Activated T-helper 17 cell treated with anti-CD3 and anti-CD28 coated beads, Interleukin-2, amount 50 U/mL, for 72 hours (primary cell): ENCODE data around the gene MARK4. TPM values are rescaled to one million over a fixed set of nuclear protein-coding genes. Genes with fewer than 3 reads are reported as not detected.
A peak's percentile ranks its signal among the peaks of the same experiment; 100 is the strongest.
"Not testable (repeated sequence)": the region's sequence is repeated elsewhere in the genome, so short reads cannot be mapped to it uniquely, and the experiment has no call there.

Experiments used
- ATAC-seq: fragments of 150-1000 bp; cut with Tn5 transposase; replicated peaks from 2 replicates; pipeline ENCODE4 v1.10.0; 2021; ENCODE audit warnings: mild to moderate bottlenecking, moderate library complexity
- H3K27ac Mint-ChIP-seq: one replicate; pipeline ENCODE4 v1.8.0; 2022; ENCODE audit warnings: mixed read lengths
- H3K27me3 Mint-ChIP-seq: one replicate; pipeline ENCODE4 v1.8.0; 2022; ENCODE audit warnings: mixed read lengths
- H3K36me3 Mint-ChIP-seq: one replicate; pipeline ENCODE4 v1.8.0; 2022; ENCODE audit warnings: low read depth, mild to moderate bottlenecking, mixed read lengths
- H3K4me1 Mint-ChIP-seq: one replicate; pipeline ENCODE4 v1.8.0; 2022; ENCODE audit warnings: mixed read lengths
- H3K4me3 Mint-ChIP-seq: one replicate; pipeline ENCODE4 v1.8.0; 2022; ENCODE audit warnings: mild to moderate bottlenecking, mixed read lengths
- H3K9me3 Mint-ChIP-seq: one replicate; pipeline ENCODE4 v1.8.0; 2022; ENCODE audit warnings: mixed read lengths
- total RNA-seq, 2 donors: library from RNA; stranded (reverse); gene quantifications; one replicate each; pipeline ENCODE4 v1.2.3, GENCODE V29; 2022

The MARK4 gene
- total RNA-seq, 2 donors from 2014 or later, result 21.8 to 26.6 TPM

DNA sequence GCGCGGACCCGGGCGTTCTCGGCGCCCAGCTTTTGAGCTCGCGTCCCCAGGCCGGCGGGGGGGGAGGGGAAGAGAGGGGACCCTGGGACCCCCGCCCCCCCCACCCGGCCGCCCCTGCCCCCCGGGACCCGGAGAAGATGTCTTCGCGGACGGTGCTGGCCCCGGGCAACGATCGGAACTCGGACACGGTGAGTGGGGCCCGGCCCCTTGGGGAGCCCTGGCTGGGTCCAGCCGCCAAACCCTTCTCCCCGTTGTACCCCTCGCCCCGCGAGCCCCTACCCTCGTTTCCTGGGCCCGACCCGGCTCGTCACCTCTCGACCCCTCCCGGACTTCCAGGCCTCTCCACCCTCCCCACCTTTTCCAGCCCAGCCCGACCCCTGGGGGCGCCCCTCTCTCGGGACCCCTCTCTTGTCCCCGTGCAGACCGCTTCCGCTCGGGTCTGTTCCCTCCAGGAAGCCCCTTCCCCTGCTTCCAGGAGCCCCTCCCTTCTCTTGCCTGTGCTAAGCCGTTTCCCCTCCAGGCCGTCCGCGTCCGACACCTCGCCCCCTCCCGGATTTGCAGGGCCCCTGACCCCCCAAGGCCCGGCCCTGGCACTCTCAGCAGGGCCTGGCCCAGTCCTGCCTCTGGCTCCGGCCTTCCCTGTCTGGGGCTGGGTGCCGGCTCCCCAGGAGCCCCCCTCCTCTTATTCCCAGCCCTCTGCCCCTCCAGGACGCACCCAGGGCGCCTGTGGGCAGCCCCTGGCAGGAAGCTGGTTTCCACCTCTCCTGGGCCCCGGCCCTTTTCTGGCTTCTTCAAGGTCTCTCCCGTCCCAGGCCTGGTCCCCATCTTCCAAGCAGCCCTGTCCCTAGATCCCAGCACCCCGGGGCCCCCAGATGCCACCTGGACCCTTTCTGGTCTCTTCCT is 632 bp downstream of the MARK4 start:
- no peaks in the 10 kb centered on the region for H3K9me3 Mint-ChIP-seq

DNA sequence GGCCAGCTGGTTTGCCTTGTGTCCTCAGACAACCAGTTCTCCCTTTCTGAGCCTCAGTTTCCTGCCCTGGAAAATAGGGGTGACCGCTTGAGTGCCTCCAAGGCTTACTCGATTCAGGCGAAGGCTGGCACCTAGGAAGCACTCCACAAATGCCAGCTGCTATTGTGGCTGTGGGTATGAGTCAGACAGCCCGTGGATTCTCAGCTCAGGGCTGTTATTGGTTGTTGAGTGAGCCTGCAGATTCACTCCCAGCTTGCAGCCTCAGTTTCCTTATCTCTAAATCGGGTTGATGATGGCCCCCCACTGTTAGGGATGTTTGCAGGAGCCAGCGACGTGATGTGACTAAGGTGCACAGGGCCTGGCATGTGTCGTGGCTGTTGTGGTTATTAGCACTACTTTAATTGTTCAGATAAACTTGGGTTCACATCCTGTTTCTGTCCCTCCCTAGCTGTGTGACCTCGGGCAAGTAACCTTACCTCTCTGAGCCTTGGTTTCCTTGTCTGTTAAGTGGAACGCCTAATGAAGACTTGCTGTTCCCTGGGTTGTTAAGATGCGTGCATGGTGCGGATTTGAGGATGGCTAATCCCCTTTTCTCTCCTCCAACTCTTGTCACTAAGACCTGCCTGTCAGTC is 2.4 kb downstream of the MARK4 start:
- H3K36me3 Mint-ChIP-seq, result no peaks in the 10 kb centered on the region
- peaks cover 18% of the 10 kb centered on the region for H3K4me1 Mint-ChIP-seq
- H3K27me3 Mint-ChIP-seq, result no peaks in the 10 kb centered on the region
- peak overlapping the region; percentile 85 for H3K27ac Mint-ChIP-seq
- H3K4me3 Mint-ChIP-seq, result peak overlapping the region; percentile 78
- no peak for ATAC-seq
- no peaks in the 10 kb centered on the region for H3K9me3 Mint-ChIP-seq

More for the DNA sequence above, 632 bp downstream of the MARK4 start:
- no peaks in the 10 kb centered on the region for H3K27me3 Mint-ChIP-seq
- peaks cover 18% of the 10 kb centered on the region for H3K4me1 Mint-ChIP-seq
- H3K36me3 Mint-ChIP-seq, result no peaks in the 10 kb centered on the region
- H3K4me3 Mint-ChIP-seq, result peak overlapping the region; percentile 78
- peak overlapping the region; percentile 85 for H3K27ac Mint-ChIP-seq
- peak; percentile 42 for ATAC-seq

DNA sequence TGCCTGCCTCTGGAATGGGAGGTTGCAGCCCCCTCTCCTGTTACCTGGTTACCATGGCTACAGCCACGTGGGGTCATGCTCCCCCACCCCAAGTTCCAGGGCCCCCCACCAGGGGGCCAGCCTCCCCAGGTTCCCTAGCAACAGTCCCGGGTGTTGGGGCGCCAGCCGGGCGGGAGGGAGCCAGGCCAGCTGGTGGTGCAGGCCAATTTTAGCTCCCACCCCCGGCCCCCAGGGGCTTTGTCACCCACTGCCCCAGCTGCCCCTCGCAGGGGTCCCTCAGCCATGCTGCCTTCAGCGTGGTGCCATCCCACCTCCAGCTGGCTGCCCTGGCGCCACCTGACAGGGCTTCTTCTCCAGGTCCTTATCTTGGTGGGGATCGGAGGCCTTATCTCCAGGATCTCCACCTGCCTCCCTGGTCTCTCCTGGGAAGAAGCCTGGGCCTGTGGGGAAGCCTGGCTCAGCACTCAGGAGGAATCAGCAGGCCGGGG is 3.0 kb downstream of the MARK4 start:
- peak overlapping the region; percentile 78 for H3K4me3 Mint-ChIP-seq
- no peak for ATAC-seq
- H3K4me1 Mint-ChIP-seq, result peaks cover 18% of the 10 kb centered on the region
- H3K36me3 Mint-ChIP-seq, result no peaks in the 10 kb centered on the region
- H3K27me3 Mint-ChIP-seq, result no peaks in the 10 kb centered on the region
- no peaks in the 10 kb centered on the region for H3K9me3 Mint-ChIP-seq
- peak overlapping the region; percentile 85 for H3K27ac Mint-ChIP-seq

DNA sequence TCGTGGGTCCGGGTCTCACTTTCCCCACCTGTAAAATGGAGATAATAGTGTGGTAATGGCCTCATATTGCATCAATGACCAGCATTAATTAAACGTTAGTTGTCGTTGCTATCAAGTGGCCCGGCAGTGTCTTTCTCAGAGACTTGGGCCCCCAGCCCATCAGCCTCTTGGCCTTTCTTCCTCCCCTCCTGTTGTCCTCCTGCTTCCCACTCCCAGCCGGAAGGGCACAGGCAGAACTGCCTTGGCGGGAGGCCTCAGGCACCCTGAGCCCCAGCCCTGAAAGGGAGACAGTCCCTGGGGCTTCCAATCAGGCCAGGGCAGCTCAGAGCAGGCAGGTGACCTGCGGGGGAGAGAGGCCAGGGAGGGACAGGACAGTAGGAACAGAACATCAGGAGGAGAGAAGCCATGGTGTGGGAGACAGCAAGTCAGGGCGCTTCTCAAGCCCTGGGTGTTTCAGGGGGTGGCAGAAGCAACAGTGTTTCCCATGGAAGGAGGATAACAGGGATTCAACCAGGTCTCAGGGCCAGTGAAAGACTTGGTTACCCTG is 4.6 kb downstream of the MARK4 start:
- Mint-ChIP-seq H3K4me3 (no peak overlapping the region), H3K27me3 (no peaks in the 10 kb centered on the region), H3K27ac (no peak overlapping the region), H3K36me3 (no peaks in the 10 kb centered on the region), H3K9me3 (no peaks in the 10 kb centered on the region), H3K4me1 (peaks cover 16% of the 10 kb centered on the region)
- ATAC-seq, result no peak

DNA sequence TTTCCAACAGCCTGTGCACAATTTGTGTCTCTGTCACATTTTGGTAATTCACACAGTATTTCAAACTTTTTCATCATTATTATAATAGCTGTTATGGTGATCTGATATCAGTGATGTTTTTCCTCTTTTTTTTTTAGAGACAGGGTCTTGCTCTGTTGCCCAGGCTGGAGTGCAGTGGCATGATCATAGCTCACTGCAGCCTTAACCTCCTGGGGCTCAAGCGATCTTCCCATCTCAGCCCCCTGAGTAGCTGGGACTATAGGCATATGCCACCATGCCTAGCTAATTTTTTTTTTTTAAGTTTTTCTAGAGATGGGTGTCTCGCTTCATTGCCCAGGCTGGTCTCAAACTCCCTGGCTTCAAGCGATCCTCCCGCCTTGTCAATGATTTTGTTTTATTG is 5.8 kb downstream of the MARK4 start:
- Mint-ChIP-seq H3K27ac (no peak overlapping the region), H3K4me1 (peaks cover 12% of the 10 kb centered on the region), H3K36me3 (no peaks in the 10 kb centered on the region), H3K4me3 (no peak overlapping the region), H3K27me3 (no peaks in the 10 kb centered on the region), H3K9me3 (no peaks in the 10 kb centered on the region)
- ATAC-seq, result no peak

DNA sequence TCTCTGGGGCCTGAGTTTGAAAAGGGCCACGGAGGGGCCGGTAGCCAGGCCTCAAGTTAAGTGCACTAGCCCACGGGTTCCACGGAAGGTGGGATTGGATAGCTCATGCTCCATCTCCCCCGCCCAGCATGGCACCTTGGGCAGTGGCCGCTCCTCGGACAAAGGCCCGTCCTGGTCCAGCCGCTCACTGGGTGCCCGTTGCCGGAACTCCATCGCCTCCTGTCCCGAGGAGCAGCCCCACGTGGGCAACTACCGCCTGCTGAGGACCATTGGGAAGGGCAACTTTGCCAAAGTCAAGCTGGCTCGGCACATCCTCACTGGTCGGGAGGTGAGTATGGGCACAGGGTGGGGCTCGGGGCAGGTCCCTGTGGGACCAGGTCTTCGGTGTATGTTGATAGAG is 7.8 kb downstream of the MARK4 start:
- no peak for ATAC-seq
- H3K27me3 Mint-ChIP-seq, result no peaks in the 10 kb centered on the region
- no peaks in the 10 kb centered on the region for H3K9me3 Mint-ChIP-seq
- H3K4me1 Mint-ChIP-seq, result no peaks in the 10 kb centered on the region
- no peak overlapping the region for H3K4me3 Mint-ChIP-seq
- H3K36me3 Mint-ChIP-seq, result no peaks in the 10 kb centered on the region
- H3K27ac Mint-ChIP-seq, result no peak overlapping the region

DNA sequence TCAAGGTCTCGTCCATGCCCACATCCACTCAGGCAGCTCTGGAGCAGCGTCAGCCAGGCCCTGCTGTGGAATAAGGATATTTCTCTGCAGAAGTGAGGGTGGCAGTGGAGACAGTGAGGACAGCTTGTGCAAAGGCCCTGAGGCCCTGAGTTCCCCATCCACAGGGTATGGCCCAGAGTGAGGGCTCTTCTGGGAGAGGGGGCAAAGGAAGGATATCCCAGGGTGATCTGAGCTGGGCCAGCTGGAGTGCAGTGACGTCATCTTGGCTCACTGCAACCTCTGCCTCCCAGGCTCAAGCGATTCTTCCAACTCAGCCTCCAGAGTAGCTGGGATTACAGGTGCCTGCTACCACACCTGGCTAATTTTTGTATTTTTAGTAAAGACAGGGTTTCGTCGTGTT is 11.5 kb downstream of the MARK4 start:
- no peak overlapping the region for H3K4me3 Mint-ChIP-seq

DNA sequence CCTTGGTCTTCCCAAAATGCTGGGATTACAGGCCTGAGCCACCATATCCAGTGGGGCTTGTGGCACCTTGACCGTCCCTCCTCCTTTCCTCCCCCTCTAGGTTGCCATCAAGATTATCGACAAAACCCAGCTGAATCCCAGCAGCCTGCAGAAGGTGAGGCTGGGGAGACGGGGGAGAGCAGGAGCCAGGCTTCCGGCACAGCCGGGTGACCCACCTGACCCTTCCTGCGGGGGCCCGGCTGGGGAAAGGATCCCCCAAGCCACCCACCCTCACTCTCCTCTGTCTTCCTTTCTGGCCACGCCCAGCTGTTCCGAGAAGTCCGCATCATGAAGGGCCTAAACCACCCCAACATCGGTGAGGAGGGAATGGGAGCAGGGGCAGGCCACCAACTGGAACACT is 11.9 kb downstream of the MARK4 start:
- Mint-ChIP-seq H3K36me3 (no peaks in the 10 kb centered on the region), H3K27me3 (no peaks in the 10 kb centered on the region), H3K4me3 (no peak overlapping the region), H3K4me1 (peaks cover 9% of the 10 kb centered on the region), H3K27ac (no peak overlapping the region), H3K9me3 (no peaks in the 10 kb centered on the region)
- no peak for ATAC-seq

More for the DNA sequence above, 11.5 kb downstream of the MARK4 start:
- Mint-ChIP-seq H3K4me1 (peaks cover 9% of the 10 kb centered on the region), H3K36me3 (no peaks in the 10 kb centered on the region), H3K27me3 (no peaks in the 10 kb centered on the region), H3K27ac (no peak overlapping the region), H3K9me3 (no peaks in the 10 kb centered on the region)
- ATAC-seq, result no peak

DNA sequence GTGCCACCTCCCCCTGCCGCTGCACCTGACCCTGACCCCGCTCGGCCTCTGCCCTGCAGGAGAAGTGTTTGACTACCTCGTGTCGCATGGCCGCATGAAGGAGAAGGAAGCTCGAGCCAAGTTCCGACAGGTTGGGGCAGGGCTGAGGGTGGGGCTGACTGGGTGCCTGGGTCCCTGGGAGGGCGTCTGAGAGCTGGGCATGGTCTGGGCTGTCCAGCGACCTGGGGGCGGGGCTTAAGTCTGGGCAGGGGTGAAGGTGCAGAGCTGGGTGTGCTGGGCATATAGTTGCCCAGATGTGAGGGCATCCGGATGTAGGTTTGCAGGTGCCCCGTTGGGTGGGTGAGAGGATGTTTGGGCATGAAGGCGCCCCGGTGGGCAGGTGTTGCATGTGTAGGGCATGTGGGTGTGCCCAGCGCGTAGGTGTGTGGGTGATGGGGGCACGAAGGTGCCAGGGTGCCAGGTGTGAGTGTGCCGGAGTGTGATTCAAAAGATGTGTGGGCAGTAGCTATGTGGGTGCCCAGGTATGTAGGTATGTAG is 13.8 kb downstream of the MARK4 start:
- no peak overlapping the region for H3K4me3 Mint-ChIP-seq

DNA sequence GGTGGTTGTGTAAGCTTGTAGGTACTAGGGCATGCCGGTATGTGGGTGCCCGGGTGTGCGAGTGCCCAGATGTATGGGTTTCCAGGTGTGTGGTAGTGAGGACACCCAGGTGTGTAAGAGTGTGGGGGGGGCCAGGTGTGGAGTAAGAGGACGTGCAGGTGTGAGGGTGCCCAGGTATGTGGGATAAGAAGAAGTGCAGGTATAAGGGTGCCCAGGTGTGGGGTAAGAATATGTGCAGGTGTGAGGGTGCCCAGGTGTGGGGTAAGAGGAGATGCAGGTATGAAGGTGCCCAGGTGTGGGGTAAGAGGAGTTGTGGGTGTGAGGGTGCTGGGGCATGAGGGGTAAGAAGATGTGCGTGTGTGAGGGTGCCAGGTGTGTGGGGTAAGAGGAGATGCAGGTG is 14.3 kb downstream of the MARK4 start:
- Mint-ChIP-seq H3K9me3 (no peaks in the 10 kb centered on the region), H3K27me3 (no peaks in the 10 kb centered on the region), H3K36me3 (no peaks in the 10 kb centered on the region), H3K4me3 (no peak overlapping the region), H3K4me1 (peaks cover 9% of the 10 kb centered on the region), H3K27ac (no peak overlapping the region)
- no peak for ATAC-seq

More for the DNA sequence above, 13.8 kb downstream of the MARK4 start:
- no peak overlapping the region for H3K27ac Mint-ChIP-seq
- no peaks in the 10 kb centered on the region for H3K9me3 Mint-ChIP-seq
- no peaks in the 10 kb centered on the region for H3K36me3 Mint-ChIP-seq
- peaks cover 9% of the 10 kb centered on the region for H3K4me1 Mint-ChIP-seq
- ATAC-seq, result no peak
- no peaks in the 10 kb centered on the region for H3K27me3 Mint-ChIP-seq

DNA sequence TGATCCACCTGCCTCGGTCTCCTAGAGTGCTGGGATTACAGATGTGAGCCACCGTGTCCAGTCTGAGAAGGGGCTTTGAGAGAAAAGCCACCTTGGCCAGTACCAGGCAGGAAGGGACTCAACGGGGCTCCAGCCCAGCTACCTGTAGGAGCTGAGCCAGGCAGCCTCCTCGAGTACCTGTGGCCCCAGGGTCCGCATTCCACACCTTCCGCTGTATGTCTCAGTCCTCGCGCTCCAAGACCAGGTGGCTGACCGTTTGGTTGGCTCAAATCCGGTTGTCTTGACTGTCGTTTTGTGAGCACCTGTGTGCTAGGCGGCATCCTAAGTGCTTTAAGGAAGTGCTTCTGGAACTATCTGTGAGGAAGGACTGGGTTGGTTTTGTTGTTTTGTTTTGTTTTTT is 16.2 kb downstream of the MARK4 start:
- ATAC-seq, result no peak
- no peak overlapping the region for H3K4me3 Mint-ChIP-seq
- no peaks in the 10 kb centered on the region for H3K27me3 Mint-ChIP-seq
- no peak overlapping the region for H3K27ac Mint-ChIP-seq
- H3K4me1 Mint-ChIP-seq, result peaks cover 9% of the 10 kb centered on the region
- peaks cover 15% of the 10 kb centered on the region for H3K36me3 Mint-ChIP-seq
- no peaks in the 10 kb centered on the region for H3K9me3 Mint-ChIP-seq

DNA sequence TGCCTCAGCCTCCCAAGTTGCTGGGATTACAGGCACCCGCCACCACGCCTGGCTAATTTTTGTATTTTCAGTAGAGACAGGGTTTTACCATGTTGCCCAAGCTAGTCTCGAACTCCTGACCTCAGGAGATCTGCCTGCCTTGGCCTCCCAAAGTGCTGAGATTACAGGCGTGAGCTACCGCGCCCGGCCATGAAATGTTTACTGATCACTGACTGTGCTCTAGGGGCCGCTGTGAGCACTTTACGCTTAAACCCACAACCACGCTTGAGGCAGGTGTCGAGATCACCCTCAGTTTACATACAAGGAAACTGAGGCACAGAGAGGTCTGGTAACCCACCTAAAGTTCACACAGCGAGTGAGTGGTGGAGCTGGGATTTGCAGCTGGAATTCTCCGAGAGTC is 18.9 kb downstream of the MARK4 start:
- H3K4me3 Mint-ChIP-seq, ATAC-seq, H3K4me1 Mint-ChIP-seq, H3K27me3 Mint-ChIP-seq, H3K9me3 Mint-ChIP-seq, H3K27ac Mint-ChIP-seq: not testable (repeated sequence)
- peaks cover 38% of the 10 kb centered on the region for H3K36me3 Mint-ChIP-seq

DNA sequence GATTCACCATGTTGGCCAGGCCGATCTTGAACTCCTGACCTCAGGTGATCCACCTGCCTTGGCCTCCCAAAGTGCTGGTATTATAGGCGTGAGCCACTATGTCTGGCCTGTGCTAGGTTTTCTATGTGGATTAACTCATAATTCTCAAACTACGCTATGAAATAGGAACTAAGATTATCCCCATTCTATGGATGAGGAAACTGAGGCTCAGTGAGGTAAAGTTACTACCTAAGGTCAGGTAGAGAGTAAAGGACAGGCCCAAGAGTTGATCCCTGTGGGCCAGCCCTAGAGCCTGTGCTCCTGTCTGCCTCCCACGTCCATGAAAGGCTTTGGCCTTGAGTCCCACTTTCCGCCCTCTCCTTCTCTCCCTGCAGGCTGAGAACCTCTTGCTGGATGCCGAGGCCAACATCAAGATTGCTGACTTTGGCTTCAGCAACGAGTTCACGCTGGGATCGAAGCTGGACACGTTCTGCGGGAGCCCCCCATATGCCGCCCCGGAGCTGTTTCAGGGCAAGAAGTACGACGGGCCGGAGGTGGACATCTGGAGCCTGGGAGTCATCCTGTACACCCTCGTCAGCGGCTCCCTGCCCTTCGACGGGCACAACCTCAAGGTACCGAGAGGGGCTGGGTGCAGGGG is 20.1 kb downstream of the MARK4 start:
- H3K27me3 Mint-ChIP-seq, result no peaks in the 10 kb centered on the region
- no peaks in the 10 kb centered on the region for H3K9me3 Mint-ChIP-seq
- ATAC-seq, result no peak
- H3K27ac Mint-ChIP-seq, result no peak overlapping the region
- no peak overlapping the region for H3K4me3 Mint-ChIP-seq
- peaks cover 46% of the 10 kb centered on the region for H3K36me3 Mint-ChIP-seq
- no peaks in the 10 kb centered on the region for H3K4me1 Mint-ChIP-seq

DNA sequence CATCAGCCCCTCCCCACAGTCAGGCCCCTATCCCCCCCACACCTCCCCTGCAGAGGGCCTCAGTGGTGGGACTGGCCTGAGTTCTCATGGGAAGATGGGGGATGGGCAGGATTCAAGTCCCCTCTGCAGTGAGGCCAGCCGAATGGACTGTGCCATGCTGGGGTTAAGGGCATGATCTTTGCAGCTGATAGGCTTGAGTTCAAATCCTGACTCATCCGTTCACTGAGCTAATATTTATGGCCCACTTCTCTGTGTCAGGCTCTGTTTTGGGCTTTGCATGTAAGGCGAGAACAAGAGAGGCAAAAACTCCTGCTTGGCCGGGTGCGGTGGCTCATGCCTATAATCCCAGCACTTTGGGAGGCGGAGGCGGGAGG is 20.7 kb downstream of the MARK4 start:
- Mint-ChIP-seq H3K4me3 (no peak overlapping the region), H3K4me1 (no peaks in the 10 kb centered on the region), H3K27ac (no peak overlapping the region), H3K27me3 (no peaks in the 10 kb centered on the region), H3K36me3 (peaks cover 48% of the 10 kb centered on the region), H3K9me3 (no peaks in the 10 kb centered on the region)
- ATAC-seq, result no peak
